ENCODE results near the gene DDAH1.

The DDAH1 gene

DNA sequence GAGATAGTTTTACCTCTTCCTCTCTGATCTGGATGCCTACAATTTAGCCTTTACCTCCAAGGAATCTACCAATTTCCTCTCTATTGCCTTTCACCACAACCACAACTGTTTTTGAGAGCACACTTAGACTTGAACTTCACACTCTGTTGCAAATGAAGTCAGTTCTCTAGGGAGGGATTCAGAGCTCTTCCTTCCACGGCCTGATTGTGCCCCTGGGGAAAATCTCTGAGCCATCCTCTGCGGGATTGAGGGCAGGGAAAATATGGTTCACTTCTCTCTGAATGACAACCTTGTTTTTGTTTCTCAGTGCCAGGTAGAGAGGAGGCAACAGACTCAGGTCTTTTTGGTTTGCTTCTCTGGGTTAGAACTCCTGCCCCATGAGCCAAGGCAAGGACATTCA lies 153.1 kb downstream of the DDAH1 start:
- TF ChIP-seq, protein P1, sequence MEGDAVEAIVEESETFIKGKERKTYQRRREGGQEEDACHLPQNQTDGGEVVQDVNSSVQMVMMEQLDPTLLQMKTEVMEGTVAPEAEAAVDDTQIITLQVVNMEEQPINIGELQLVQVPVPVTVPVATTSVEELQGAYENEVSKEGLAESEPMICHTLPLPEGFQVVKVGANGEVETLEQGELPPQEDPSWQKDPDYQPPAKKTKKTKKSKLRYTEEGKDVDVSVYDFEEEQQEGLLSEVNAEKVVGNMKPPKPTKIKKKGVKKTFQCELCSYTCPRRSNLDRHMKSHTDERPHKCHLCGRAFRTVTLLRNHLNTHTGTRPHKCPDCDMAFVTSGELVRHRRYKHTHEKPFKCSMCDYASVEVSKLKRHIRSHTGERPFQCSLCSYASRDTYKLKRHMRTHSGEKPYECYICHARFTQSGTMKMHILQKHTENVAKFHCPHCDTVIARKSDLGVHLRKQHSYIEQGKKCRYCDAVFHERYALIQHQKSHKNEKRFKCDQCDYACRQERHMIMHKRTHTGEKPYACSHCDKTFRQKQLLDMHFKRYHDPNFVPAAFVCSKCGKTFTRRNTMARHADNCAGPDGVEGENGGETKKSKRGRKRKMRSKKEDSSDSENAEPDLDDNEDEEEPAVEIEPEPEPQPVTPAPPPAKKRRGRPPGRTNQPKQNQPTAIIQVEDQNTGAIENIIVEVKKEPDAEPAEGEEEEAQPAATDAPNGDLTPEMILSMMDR (conservative IDR thresholded peaks at IDR 0.05; ENCODE audit: low read depth, low read length): no peak
- no peak for DNase-seq (ENCODE audit: low read depth)
- no peak overlapping the region for H3K4me3 ChIP-seq (ENCODE audit: low read length)

DNA sequence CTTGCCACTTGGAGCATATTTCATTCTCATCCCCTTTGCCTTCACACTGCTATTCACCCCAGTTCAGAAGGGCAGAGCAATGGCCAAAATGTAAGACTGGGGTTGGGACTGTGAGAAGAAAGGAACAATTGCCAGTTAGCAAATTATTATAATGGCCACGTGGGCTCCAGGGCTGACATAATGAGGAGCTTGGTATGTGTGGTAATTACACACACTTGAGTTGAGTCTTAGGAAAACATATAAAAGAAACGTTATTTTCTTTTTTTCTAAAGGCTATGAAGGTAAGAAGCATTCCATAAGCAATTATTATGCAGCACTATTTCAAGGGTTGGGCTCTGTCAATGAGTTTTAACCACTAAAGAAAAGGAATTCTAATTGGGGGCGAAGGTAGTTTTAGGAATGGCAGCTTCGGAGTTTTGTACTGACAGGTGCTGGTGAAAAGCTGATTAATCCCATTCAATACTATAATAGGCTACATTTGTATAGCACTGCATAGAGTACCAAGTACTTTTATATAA lies 156.1 kb downstream of the DDAH1 start:
- no peak overlapping the region for H3K4me3 ChIP-seq (ENCODE audit: low read length)
- TF ChIP-seq, protein P1 (conservative IDR thresholded peaks at IDR 0.05; ENCODE audit: low read depth, low read length): no peak
- no peak for DNase-seq (ENCODE audit: low read depth)

DNA sequence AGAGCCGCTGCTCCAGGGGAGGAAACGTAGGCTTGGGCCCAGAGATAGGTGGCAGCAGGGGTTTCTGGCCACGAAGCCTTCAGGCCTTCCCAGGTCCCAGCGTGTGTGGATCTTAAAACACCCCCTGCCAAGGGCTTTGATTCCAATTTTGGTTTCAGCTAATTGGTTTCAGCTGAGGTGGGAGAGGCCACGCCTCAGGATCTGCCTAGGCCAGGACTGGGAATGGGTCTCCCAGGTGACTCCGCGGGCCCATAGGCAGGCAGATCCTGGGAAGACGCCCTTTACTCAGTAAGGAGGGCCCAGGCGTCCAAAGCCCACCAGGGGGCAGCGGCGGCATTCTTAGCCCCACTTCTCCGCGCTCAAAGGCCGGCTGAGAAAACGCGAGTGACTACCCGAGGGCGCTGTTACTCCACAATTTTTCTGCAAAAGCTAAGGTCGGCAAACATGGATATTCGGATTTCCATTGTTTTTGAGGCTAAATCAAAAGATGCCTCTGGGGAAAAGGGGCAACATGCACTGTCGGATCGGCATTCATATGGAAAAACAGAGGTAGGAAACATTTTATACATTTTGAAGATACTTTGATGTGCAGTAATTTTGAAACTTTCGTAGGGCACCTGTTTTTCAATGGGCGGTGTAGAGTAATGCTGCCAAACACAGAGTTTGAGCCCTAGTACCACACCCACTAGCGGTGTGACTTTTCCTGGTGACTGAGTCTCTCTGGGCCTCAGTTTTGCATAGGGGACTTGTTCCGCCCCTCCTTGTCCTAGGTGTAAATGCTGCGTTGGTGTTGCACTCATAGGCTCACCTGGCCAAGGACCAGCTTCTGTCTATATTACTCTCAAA lies 156.7 kb downstream of the DDAH1 start:
- TF ChIP-seq, protein P1 (conservative IDR thresholded peaks at IDR 0.05; ENCODE audit: low read depth, low read length): peak; percentile 98
- no peak for DNase-seq (ENCODE audit: low read depth)
- H3K4me3 ChIP-seq (ENCODE audit: low read length): no peak overlapping the region

DNA sequence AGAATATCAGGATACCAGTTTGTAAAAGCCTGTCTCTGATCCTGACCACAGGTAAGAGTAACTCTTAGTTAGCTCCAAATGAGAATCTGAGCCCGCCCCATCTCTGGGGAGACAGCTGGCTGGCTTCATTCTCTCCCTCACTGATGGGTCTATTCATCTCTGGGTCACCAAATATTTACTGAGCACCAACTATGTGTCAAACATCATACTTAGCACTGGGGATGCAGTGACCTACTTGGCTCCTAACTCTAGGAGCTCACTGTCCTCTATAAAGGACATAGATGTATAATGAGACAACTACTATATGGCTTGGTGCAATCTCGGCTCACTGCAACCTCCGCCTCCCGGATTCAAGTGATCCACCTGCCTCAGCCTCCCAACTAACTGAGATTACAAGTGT lies 158.7 kb downstream of the DDAH1 start:
- TF ChIP-seq, protein P1 (conservative IDR thresholded peaks at IDR 0.05; ENCODE audit: low read depth, low read length): no peak
- DNase-seq (ENCODE audit: low read depth): no peak
- no peak overlapping the region for H3K4me3 ChIP-seq (ENCODE audit: low read length)

DNA sequence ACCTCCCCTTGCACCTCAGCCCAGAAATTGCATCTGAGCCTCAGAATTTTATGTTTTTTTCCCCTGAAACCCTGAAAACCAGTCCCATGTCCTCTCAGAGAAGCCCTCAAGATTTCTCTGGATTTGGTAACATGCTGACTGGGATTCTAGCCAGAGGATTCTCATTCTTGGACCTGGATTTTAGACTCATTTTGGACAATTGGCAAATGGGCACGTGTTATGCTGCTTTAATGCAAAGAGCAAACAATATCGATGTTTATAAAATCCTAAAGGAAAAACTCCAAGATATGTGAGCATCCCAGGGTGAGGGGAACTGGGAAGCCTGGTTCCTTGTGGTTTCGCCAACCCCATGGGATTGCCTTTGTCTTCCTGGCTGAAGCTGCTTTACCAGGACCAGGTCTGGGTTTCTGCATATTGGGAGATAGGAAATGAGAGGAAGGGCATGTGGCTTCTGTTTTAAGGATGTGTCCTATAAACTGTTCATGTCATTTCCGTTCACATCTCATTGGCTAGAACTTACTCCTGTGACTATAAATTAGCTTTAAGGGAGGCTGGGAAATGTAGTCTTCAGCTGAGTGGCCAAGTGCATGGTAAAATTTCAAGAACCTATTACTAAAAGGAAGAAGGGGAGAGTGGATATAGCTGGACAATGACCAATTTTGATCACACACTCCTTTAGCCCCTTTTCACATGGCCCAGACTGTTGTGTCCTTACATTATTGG lies 161.4 kb downstream of the DDAH1 start:
- TF ChIP-seq, protein P1 (conservative IDR thresholded peaks at IDR 0.05; ENCODE audit: low read depth, low read length): no peak
- no peak for DNase-seq (ENCODE audit: low read depth)
- no peak overlapping the region for H3K4me3 ChIP-seq (ENCODE audit: low read length)

DNA sequence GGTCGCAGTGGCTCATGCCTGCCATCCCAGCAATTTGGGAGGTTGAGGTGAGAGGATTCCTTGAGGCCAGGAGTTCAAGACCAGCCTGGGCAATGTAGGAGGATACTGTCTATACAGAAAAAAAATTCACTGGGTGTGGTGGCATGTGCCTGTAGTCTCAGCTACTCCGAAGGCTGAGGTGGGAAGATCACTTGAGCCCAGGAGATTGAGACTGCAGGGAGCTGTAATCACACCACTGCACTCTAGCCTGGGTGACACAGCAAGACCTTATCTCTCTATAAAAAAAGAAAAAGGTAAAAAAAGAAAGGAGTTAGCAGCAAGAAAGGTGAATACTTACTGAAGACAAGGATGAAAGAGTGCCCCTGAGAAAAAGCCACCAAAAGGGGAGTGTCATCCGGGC lies 164.8 kb downstream of the DDAH1 start:
- TF ChIP-seq, protein P1 (conservative IDR thresholded peaks at IDR 0.05; ENCODE audit: low read depth, low read length): no peak
- H3K4me3 ChIP-seq (ENCODE audit: low read length): no peak overlapping the region
- no peak for DNase-seq (ENCODE audit: low read depth)
